DND-41 (cell line): ENCODE results near the gene SYNE1.

Experiments
- EZH2 ChIP-seq: IDR thresholded peaks from 3 replicates; pipeline ENCODE4 v1.6.1; 2012; ENCODE audit warnings: borderline replicate concordance, low read depth, mild to moderate bottlenecking, moderate library complexity, low read length, inconsistent platforms; ENCODE audit not compliant: severe bottlenecking
- TF ChIP-seq, protein P1 (sequence below): IDR thresholded peaks from 2 replicates; pipeline ENCODE4 v1.5.1; 2012; ENCODE audit warnings: borderline replicate concordance, low read length, moderate library complexity, mild to moderate bottlenecking; ENCODE audit not compliant: poor library complexity, severe bottlenecking; ENCODE audit errors: extremely low read depth

DNA sequence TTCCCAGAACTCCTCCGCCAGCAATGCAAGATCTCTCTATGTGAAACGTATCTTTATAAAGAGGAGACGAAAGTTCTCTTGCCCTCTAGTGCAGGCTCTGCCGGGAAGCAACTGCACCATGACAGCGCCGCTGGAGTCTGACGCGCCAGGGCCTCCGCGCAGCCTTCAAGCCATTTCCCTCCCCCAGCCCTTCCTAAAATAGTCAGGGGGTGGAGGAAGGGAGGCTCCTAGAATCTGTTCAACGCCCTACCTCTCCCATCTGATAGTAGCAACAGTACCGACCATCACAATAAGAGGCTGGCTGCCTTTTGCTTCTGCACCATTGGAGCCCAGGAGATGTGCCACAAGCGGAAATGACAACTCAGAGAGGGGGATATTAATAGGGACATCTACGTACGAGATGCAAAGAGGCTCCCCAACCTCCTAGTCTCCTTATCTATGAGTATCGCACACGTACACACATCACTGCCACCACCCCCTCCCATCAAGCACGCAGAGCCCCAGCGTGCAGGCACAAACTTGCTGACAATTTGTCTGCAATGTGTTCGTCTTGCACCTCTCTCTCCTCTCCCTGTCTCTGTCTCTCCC lies 1.0 kb downstream of the SYNE1 start:
- TF ChIP-seq, protein P1, sequence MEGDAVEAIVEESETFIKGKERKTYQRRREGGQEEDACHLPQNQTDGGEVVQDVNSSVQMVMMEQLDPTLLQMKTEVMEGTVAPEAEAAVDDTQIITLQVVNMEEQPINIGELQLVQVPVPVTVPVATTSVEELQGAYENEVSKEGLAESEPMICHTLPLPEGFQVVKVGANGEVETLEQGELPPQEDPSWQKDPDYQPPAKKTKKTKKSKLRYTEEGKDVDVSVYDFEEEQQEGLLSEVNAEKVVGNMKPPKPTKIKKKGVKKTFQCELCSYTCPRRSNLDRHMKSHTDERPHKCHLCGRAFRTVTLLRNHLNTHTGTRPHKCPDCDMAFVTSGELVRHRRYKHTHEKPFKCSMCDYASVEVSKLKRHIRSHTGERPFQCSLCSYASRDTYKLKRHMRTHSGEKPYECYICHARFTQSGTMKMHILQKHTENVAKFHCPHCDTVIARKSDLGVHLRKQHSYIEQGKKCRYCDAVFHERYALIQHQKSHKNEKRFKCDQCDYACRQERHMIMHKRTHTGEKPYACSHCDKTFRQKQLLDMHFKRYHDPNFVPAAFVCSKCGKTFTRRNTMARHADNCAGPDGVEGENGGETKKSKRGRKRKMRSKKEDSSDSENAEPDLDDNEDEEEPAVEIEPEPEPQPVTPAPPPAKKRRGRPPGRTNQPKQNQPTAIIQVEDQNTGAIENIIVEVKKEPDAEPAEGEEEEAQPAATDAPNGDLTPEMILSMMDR = no peak
- TF ChIP-seq EZH2 = no peak
